HEK293 (cell line): ENCODE results near the gene MPV17L.
"Not testable (repeated sequence)": the region's sequence is repeated elsewhere in the genome, so short reads cannot be mapped to it uniquely, and the experiment has no call there.

Experiments used
- CTCF ChIA-PET: fragments of 350-600 bp; formaldehyde crosslinking; extraction: SDS; loops from one replicate; lab custom pipeline; 2021; ENCODE audit warnings: antibody characterized with exemption; lab: Yijun Ruan, JAX
- POLR2A ChIA-PET: fragments of 300-600 bp; formaldehyde crosslinking; extraction: SDS; loops from one replicate; lab custom pipeline; 2020; ENCODE audit warnings: antibody characterized with exemption, inconsistent platforms; lab: Yijun Ruan, JAX
- H3K27ac ChIP-seq: fragments of 200-500 bp; sonication (Bioruptor generic); 2 replicates; pipeline ENCODE4 v1.5.1; 2014; ENCODE audit warnings: low read depth, low read length, control low read depth, inconsistent platforms; ENCODE audit errors: extremely low read depth
- H3K36me3 ChIP-seq, 2 experiments: fragments of 200-500 bp in 1 of 2; sonication (Bioruptor generic) in 1 of 2; 1 replicate in 1 of 2; 2 replicates in 1 of 2; pipeline ENCODE4 v1.5.1; 2014 to 2017; ENCODE audit warnings: inconsistent platforms in 2 of 2, low read length in 2 of 2; ENCODE audit not compliant: control insufficient read depth in 2 of 2, insufficient read depth in 1 of 2
- H3K4me1 ChIP-seq: fragments of 200-500 bp; sonication (Bioruptor generic); 2 replicates; pipeline ENCODE4 v1.5.1; 2014; ENCODE audit warnings: mild to moderate bottlenecking, low read length, inconsistent platforms; ENCODE audit not compliant: control insufficient read depth, insufficient read depth
- H3K4me3 ChIP-seq: 2 replicates; pipeline ENCODE4 v1.5.1; 2011; ENCODE audit warnings: low read depth, mild to moderate bottlenecking, control low read depth, low read length, moderate library complexity
- H3K9me3 ChIP-seq: fragments of 200-500 bp; sonication (Bioruptor generic); 2 replicates; pipeline ENCODE4 v1.5.1; 2014; ENCODE audit warnings: low read depth, low read length, inconsistent platforms; ENCODE audit not compliant: control insufficient read depth, insufficient read depth
- BCL11B ChIP-seq: fragments of 450-650 bp; formaldehyde crosslinking; IDR thresholded peaks from 2 replicates; pipeline ENCODE4 v1.5.1; 2016; ENCODE audit warnings: low read depth, missing biosample characterization, missing genetic modification characterization
- BCL6B ChIP-seq: fragments of 450-650 bp; formaldehyde crosslinking; IDR thresholded peaks from 2 replicates; pipeline ENCODE4 v1.5.1; 2017; ENCODE audit warnings: missing biosample characterization, missing genetic modification characterization
- HOXC10 ChIP-seq: sonication (generic); formaldehyde crosslinking; IDR thresholded peaks from 2 replicates; pipeline ENCODE4 v1.8.1; 2023; ENCODE audit warnings: mild to moderate bottlenecking, missing genetic modification reagents
- KLF17 ChIP-seq: fragments of 450-650 bp; formaldehyde crosslinking; IDR thresholded peaks from 2 replicates; pipeline ENCODE4 v1.5.1; 2016; ENCODE audit warnings: missing biosample characterization, missing genetic modification characterization
- MEIS1 ChIP-seq: sonication (generic); formaldehyde crosslinking; IDR thresholded peaks from 2 replicates; pipeline ENCODE4 v1.8.1; 2022; ENCODE audit warnings: missing genetic modification reagents, mild to moderate bottlenecking, borderline replicate concordance
- PRDM10 ChIP-seq: fragments of 450-650 bp; formaldehyde crosslinking; IDR thresholded peaks from 2 replicates; pipeline ENCODE4 v1.5.1; 2016; ENCODE audit warnings: missing biosample characterization, missing genetic modification characterization
- RBAK ChIP-seq: fragments of 450-650 bp; formaldehyde crosslinking; IDR thresholded peaks from 2 replicates; pipeline ENCODE4 v1.5.1; 2016; ENCODE audit warnings: missing biosample characterization, missing genetic modification characterization
- ZBTB10 ChIP-seq: fragments of 450-650 bp; formaldehyde crosslinking; IDR thresholded peaks from 2 replicates; pipeline ENCODE4 v1.5.1; 2016; ENCODE audit warnings: missing biosample characterization, missing genetic modification characterization
- ZBTB17 ChIP-seq: fragments of 450-650 bp; formaldehyde crosslinking; IDR thresholded peaks from 2 replicates; pipeline ENCODE4 v1.5.1; 2016; ENCODE audit warnings: missing biosample characterization, missing genetic modification characterization
- ZNF221 ChIP-seq: fragments of 450-650 bp; formaldehyde crosslinking; IDR thresholded peaks from 2 replicates; pipeline ENCODE4 v1.5.1; 2017; ENCODE audit warnings: missing biosample characterization, missing genetic modification characterization, borderline replicate concordance
- ZNF423 ChIP-seq: fragments of 450-650 bp; formaldehyde crosslinking; IDR thresholded peaks from 2 replicates; pipeline ENCODE4 v1.5.1; 2016; ENCODE audit warnings: missing biosample characterization, missing genetic modification characterization
- ZNF449 ChIP-seq: fragments of 450-650 bp; formaldehyde crosslinking; IDR thresholded peaks from 2 replicates; pipeline ENCODE4 v1.5.1; 2017; ENCODE audit warnings: missing biosample characterization, mild to moderate bottlenecking, missing genetic modification characterization, moderate library complexity
- ZNF488 ChIP-seq: fragments of 450-650 bp; formaldehyde crosslinking; IDR thresholded peaks from 2 replicates; pipeline ENCODE4 v1.5.1; 2016; ENCODE audit warnings: missing biosample characterization, missing genetic modification characterization
- ZNF521 ChIP-seq: fragments of 450-650 bp; formaldehyde crosslinking; IDR thresholded peaks from 2 replicates; pipeline ENCODE4 v1.5.1; 2017; ENCODE audit warnings: missing biosample characterization, mild to moderate bottlenecking, missing genetic modification characterization
- ZNF561 ChIP-seq: fragments of 450-650 bp; IDR thresholded peaks from 2 replicates; pipeline ENCODE4 v1.5.1; 2018; ENCODE audit warnings: missing biosample characterization, missing genetic modification characterization, borderline replicate concordance
- ZNF585B ChIP-seq: fragments of 450-650 bp; formaldehyde crosslinking; IDR thresholded peaks from 2 replicates; pipeline ENCODE4 v1.5.1; 2016; ENCODE audit warnings: missing biosample characterization, missing genetic modification characterization
- ZNF624 ChIP-seq: fragments of 450-650 bp; formaldehyde crosslinking; IDR thresholded peaks from 2 replicates; pipeline ENCODE4 v1.5.1; 2017; ENCODE audit warnings: missing biosample characterization, missing genetic modification characterization
- ZNF692 ChIP-seq: fragments of 450-650 bp; formaldehyde crosslinking; IDR thresholded peaks from 2 replicates; pipeline ENCODE4 v1.5.1; 2016; ENCODE audit warnings: missing biosample characterization, missing genetic modification characterization
- ZNF837 ChIP-seq: fragments of 450-650 bp; formaldehyde crosslinking; IDR thresholded peaks from 2 replicates; pipeline ENCODE4 v1.5.1; 2016; ENCODE audit warnings: missing biosample characterization, missing genetic modification characterization
- ZNF843 ChIP-seq: fragments of 450-650 bp; formaldehyde crosslinking; IDR thresholded peaks from 2 replicates; pipeline ENCODE4 v1.5.1; 2016; ENCODE audit warnings: missing biosample characterization, missing genetic modification characterization

Gene MPV17L

GRCh38 chr16:15399317-15399716, 3.8 kb downstream of the MPV17L start:
- POLR2A ChIA-PET, result no interaction called here
- Histone ChIP-seq H3K36me3 (no peaks in the 10 kb centered on the region), H3K27ac (no peak overlapping the region), H3K9me3 (no peaks in the 10 kb centered on the region), H3K4me3 (no peak overlapping the region), H3K4me1 (no peaks in the 10 kb centered on the region)
- CTCF ChIA-PET, result no interaction called here
- TF ChIP-seq ZNF843 (tag by site-specific recombination) (no peak), PRDM10 (tag by site-specific recombination) (no peak), ZNF585B (no peak), ZNF449 (tag by site-specific recombination) (no peak), ZNF423 (tag by site-specific recombination) (no peak)

GRCh38 chr16:15400314-15400713, 4.8 kb downstream of the MPV17L start:
- POLR2A ChIA-PET, H3K9me3 ChIP-seq, H3K36me3 ChIP-seq, H3K27ac ChIP-seq, CTCF ChIA-PET, H3K4me3 ChIP-seq, H3K4me1 ChIP-seq: not testable (repeated sequence)

- no peaks in the 10 kb centered on the region for H3K4me1 ChIP-seq
- TF ChIP-seq HOXC10 (no peak), ZNF692 (tag by site-specific recombination) (no peak), ZBTB10 (tag by site-specific recombination) (no peak), BCL11B (no peak), KLF17 (tag by site-specific recombination) (no peak), BCL6B (tag by site-specific recombination) (no peak), RBAK (tag by site-specific recombination) (no peak), ZNF561 (tag by site-specific recombination) (no peak), ZNF624 (tag by site-specific recombination) (no peak), ZNF488 (tag by site-specific recombination) (no peak), MEIS1 (CRISPR knock-in tag) (no peak), ZNF521 (no peak), ZNF221 (tag by site-specific recombination) (no peak), ZNF837 (tag by site-specific recombination) (no peak), ZBTB17 (tag by site-specific recombination) (no peak)
Measured at GRCh38 chr16:15401972-15402371, 6.4 kb downstream of the MPV17L start.

More at GRCh38 chr16:15401972-15402371, 6.4 kb downstream of the MPV17L start:
- H3K4me3 ChIP-seq, result no peak overlapping the region
- CTCF ChIA-PET, result no interaction called here
- POLR2A ChIA-PET, result no interaction called here
- H3K36me3 ChIP-seq, result no peaks in the 10 kb centered on the region
- H3K27ac ChIP-seq, result no peak overlapping the region
- H3K9me3 ChIP-seq, result no peaks in the 10 kb centered on the region
